ENCODE data around the gene DCN.

DCN gene

DNA sequence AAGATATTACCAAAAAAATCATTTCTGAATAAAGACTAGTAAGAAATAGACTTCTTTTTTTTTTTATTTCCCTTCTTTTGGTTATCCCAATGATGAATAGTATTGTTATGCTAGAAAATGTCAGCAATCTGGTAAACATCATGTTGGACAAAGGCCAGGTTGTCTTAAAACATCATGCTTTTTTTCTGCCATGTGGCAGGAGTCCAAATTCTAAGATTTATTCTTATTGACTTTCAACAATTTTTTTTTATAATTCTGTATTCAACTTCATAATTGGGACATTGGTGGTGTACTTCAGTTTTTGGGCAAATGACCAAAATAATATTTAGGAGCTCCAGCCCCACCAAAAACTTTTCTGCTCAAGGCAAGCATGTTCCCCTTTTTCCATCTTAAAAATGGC lies 10.5 kb downstream of the DCN start:
- no peak for DNase-seq
- TF ChIP-seq, protein P1, sequence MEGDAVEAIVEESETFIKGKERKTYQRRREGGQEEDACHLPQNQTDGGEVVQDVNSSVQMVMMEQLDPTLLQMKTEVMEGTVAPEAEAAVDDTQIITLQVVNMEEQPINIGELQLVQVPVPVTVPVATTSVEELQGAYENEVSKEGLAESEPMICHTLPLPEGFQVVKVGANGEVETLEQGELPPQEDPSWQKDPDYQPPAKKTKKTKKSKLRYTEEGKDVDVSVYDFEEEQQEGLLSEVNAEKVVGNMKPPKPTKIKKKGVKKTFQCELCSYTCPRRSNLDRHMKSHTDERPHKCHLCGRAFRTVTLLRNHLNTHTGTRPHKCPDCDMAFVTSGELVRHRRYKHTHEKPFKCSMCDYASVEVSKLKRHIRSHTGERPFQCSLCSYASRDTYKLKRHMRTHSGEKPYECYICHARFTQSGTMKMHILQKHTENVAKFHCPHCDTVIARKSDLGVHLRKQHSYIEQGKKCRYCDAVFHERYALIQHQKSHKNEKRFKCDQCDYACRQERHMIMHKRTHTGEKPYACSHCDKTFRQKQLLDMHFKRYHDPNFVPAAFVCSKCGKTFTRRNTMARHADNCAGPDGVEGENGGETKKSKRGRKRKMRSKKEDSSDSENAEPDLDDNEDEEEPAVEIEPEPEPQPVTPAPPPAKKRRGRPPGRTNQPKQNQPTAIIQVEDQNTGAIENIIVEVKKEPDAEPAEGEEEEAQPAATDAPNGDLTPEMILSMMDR (IDR thresholded peaks at IDR 0.05; ENCODE audit: low read depth, low read length, missing control alignments) = no peak
- Histone ChIP-seq H3K36me3 (replicated peaks) (no peaks in the 10 kb centered on the region), H3K27ac (no peak overlapping the region), H3K27me3 (replicated peaks) (no peaks in the 10 kb centered on the region), H3K4me3 (ENCODE audit: low read depth, low read length) (no peak overlapping the region)
- in situ Hi-C loops (cut with HindIII; ENCODE audit: low pct_ligation_motif_present, low sequenced_read_pairs) = no loop called here

DNA sequence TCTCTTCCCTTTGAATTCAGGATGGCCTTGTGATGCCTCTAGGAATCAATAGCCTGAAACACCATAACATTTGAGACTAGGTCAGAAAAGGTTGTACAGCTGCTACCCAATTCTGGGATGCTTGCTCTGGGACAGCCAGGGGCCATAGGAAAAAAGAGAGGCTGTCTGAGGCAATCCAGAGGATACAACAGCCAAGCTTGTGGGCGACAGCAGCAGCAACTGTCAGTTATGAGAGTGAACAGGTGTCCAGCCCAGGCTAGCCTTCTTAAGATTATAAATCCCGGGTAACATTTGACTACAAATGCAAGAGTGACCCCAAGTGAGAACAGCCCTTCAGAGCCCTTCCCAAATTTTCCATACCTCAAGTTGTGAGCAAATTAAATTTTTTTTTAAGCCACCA lies 11.1 kb downstream of the DCN start:
- Histone ChIP-seq H3K36me3 (replicated peaks) (no peaks in the 10 kb centered on the region), H3K4me3 (ENCODE audit: low read depth, low read length) (no peak overlapping the region), H3K27ac (no peak overlapping the region), H3K27me3 (replicated peaks) (no peaks in the 10 kb centered on the region)
- TF ChIP-seq, protein P1 (IDR thresholded peaks at IDR 0.05; ENCODE audit: low read depth, low read length, missing control alignments) = no peak
- no peak for DNase-seq
- in situ Hi-C loops (cut with HindIII; ENCODE audit: low pct_ligation_motif_present, low sequenced_read_pairs) = no loop called here

DNA sequence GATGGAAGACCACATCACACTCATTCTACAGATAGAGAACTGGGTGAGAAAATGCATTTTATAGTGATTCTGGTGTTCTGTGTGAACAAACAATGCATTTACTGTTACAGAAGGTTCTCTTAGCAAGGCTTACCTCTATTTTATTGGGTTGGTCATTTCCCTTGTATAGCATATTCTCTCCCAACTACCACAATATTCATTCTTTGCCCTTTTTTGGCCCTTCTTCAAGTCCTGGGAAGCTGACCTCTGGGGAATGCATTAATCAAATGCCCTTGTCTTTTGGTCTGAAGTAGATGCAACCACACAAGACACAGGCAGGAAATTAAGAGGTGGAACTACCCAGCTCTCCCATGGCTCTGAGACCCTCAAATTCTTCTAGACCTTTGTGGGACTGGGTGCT lies 19.5 kb downstream of the DCN start:
- no peak for DNase-seq
- Histone ChIP-seq H3K4me3 (ENCODE audit: low read depth, low read length) (no peak overlapping the region), H3K36me3 (replicated peaks) (no peaks in the 10 kb centered on the region), H3K27ac (no peak overlapping the region), H3K27me3 (replicated peaks) (no peaks in the 10 kb centered on the region)
- in situ Hi-C loops (cut with HindIII; ENCODE audit: low pct_ligation_motif_present, low sequenced_read_pairs) = no loop called here
- TF ChIP-seq, protein P1 (IDR thresholded peaks at IDR 0.05; ENCODE audit: low read depth, low read length, missing control alignments) = no peak

DNA sequence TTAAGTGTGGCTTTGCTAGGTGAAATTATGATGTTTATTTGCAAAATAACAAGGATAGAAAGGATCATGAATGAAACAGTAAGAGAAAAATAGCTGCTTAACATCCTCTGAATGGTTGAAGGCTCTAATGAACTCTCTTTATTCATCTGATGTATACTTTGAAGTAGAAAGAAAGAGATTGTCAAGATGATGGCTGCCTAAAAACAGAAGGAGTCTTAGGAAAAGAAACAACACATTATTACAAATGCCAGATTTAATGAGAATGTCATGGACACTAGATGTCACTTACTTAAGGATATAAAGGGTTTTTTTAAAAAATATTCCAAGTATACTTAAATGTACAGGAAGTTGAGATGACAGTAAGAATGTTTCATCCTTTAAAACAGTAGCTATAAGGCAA lies 21.6 kb downstream of the DCN start:
- Histone ChIP-seq H3K4me3 (ENCODE audit: low read depth, low read length) (no peak overlapping the region), H3K27me3 (replicated peaks) (no peaks in the 10 kb centered on the region), H3K27ac (no peak overlapping the region), H3K36me3 (replicated peaks) (no peaks in the 10 kb centered on the region)
- TF ChIP-seq, protein P1 (IDR thresholded peaks at IDR 0.05; ENCODE audit: low read depth, low read length, missing control alignments) = no peak
- DNase-seq = no peak
- in situ Hi-C loops (cut with HindIII; ENCODE audit: low pct_ligation_motif_present, low sequenced_read_pairs) = no loop called here

DNA sequence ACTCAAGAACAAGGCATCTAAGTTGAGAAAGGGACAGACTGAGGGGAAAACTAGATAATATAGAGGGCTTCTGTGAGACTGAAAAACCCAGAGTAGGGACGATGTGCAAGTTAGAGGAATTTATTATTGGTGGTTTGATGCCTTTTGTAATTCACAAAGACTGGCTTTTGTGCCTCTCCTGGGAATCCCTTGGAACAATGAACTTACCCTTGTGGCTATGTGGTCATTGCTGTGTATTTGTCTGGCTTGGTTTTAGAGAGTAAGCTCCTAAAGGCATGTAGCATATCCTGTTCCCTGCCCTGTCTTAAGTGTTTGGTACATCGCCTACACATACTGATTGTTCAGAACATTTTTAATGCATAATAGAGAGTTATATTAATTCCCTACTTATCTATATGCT lies 26.6 kb downstream of the DCN start:
- in situ Hi-C loops (cut with HindIII; ENCODE audit: low pct_ligation_motif_present, low sequenced_read_pairs) = no loop called here
- DNase-seq = no peak
- Histone ChIP-seq H3K36me3 (replicated peaks) (no peaks in the 10 kb centered on the region), H3K4me3 (ENCODE audit: low read depth, low read length) (no peak overlapping the region), H3K27me3 (replicated peaks) (no peaks in the 10 kb centered on the region), H3K27ac (no peak overlapping the region)
- TF ChIP-seq, protein P1 (IDR thresholded peaks at IDR 0.05; ENCODE audit: low read depth, low read length, missing control alignments) = no peak

DNA sequence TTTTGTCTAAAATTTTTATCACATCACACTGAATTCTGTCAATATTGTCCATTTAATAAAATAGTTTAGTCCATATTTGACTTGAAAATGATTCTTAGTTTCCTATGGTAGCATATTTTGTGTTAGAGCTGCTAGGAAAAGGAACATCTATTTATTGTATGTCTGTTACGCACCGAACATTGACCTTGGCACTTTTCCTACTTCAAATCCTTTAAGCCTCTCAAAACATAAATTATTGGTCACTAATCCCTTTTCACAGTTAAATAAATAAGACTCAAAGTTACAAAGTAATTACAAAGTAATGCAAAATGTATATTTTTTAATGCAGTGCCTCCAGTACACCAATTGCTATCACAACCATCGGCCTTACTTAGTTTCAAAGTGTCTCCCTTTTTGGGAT lies 28.5 kb downstream of the DCN start:
- no peak overlapping the region for H3K4me3 ChIP-seq (ENCODE audit: low read depth, low read length)
- no peaks in the 10 kb centered on the region for H3K27me3 ChIP-seq (replicated peaks)
- DNase-seq = no peak
- no peak overlapping the region for H3K27ac ChIP-seq
- TF ChIP-seq, protein P1 (IDR thresholded peaks at IDR 0.05; ENCODE audit: low read depth, low read length, missing control alignments) = no peak
- in situ Hi-C loops (cut with HindIII; ENCODE audit: low pct_ligation_motif_present, low sequenced_read_pairs) = no loop called here
- no peaks in the 10 kb centered on the region for H3K36me3 ChIP-seq (replicated peaks)
